ENCODE data around the gene PARD6B. TPM values are rescaled to one million over a fixed set of nuclear protein-coding genes. Genes with fewer than 3 reads are reported as not detected.
A peak's percentile ranks its signal among the peaks of the same experiment; 100 is the strongest.
"Not testable (repeated sequence)": the region's sequence is repeated elsewhere in the genome, so short reads cannot be mapped to it uniquely, and the experiment has no call there.

Gene PARD6B
- polyA plus RNA-seq (ENCODE audit: insufficient read length in 4 of 4) = 10 to 100 TPM; 19.1 to 26.8 (median 22.8) TPM

DNA sequence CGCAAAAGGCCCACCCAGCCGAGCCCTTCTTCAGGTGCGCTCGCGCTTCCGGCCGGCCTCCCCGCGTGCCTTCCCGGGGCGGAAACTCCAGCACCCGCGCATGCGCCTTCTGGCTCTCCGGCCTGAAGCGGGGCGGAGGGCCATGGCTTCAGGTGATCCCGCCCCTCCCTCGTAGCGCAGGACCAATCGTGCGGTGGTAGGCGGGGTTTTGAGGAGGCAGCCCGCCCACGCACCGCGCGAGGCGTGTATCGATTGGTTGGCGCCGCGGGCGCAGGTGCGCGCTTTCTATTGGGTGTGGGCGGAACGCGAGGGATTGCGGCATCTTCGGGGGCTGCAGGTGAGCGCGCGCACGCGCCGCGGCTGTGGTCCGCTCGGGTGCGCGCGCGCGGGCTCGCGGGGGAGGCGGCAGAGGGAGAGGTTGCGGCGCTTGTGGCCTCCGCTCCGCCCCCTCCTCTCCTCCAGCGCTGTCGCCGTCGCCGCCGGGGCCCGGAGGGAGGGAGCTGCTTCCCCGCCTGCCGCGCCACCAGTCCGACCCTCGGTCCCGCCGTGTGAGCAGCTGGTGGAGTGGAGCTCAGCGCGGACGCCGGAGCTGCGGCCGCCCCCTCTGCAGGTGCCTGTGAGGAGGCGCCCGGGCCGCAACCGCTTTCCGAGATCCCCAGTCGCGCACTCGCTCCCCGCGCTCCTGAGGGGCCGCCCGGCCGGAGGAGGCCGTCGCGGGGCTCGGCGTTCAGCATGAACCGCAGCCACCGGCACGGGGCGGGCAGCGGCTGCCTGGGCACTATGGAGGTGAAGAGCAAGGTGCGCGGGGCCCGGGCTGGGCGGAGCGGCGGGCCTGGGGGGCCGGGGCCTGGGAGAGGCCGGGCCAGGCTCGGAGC lies at the start of gene PARD6B:
Gene PARD6B, plus strand, starts transcription at position 526 of the 875 bp plus-strand sequence. Its CDS starts 207 bp downstream, at position 733.
- DNase-seq (ENCODE audit: low read depth in 4 of 4, low spot score in 2 of 4) = peak in 3 of 4 donors; percentile 95 to 97 (median 96)

- no peak for DNase-seq (ENCODE audit: low read depth in 4 of 4, low spot score in 2 of 4)
Observed at GRCh38 chr20:50682065-50682464, 49.3 kb upstream of the PARD6B start.

GRCh38 chr20:50682947-50683530 lies 48.3 kb upstream of the PARD6B start:
- DNase-seq (ENCODE audit: low read depth in 4 of 4, low spot score in 2 of 4) = no peak

- DNase-seq (ENCODE audit: low read depth in 4 of 4, low spot score in 2 of 4) = no peak
Observed at GRCh38 chr20:50683570-50683969, 47.8 kb upstream of the PARD6B start.

DNA sequence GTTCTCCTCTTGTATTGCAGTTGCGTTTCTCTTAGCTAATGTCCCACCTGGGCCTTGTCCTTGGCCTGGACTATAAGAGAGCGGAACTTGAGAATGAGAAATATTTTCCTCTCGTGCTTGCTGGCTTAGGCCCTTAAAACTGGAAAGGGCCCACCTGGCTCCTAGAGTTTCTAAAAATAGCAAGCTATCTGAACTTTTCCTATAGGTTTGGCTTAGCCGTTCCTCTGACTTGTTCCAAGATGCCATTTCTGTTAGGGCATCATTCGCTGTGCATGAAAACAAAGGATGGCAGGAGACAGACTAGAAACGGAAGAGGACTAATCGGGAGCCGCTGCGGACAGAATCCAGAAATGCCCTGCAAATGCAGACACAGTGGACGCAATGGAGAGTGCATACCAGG lies 44.6 kb upstream of the PARD6B start:
- no peak for DNase-seq (ENCODE audit: low read depth in 4 of 4, low spot score in 2 of 4)

DNA sequence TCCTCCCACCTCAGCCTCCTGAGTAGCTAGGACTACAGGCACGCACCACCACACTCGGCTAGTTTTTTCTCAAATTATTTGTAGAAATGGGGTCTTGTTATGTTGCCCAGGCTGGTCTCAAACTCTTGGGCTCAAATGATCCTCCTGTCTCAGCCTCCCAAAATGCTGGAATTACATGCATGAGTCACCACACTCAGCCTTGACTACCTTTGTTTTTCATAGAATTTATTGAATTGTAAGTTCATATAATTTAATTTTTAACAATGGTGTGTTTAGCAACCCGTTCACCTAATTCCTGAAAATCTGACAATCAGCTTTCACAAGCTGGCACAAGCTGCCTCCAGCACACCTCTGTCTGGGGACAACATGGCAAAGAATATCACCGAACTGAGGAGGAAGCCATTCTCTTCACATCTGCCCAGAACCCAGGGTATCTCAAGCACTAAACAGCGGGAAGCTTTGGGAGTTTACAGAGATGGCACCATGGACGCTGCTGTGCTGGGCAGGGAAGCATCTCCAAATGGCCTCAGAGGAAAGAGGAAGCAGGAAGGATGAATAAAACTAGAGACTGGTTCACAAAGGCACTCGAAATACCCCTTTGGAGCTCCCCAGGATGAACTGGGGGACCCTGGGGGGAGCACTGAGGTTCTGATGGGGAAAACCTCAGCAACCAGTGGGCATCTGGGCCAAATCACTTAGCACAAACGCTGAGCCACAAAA lies 43.0 kb upstream of the PARD6B start:
- no peak for DNase-seq (ENCODE audit: low read depth in 4 of 4, low spot score in 2 of 4)

GRCh38 chr20:50689864-50690649 lies 41.3 kb upstream of the PARD6B start:
- DNase-seq (ENCODE audit: low read depth in 4 of 4, low spot score in 2 of 4) = no peak

GRCh38 chr20:50690650-50691572 lies 40.5 kb upstream of the PARD6B start, which contains the start of gene RIPOR3:
TSS of gene RIPOR3 (minus strand) at chr20:50691542. CDS start at chr20:50691128, 414 bp downstream.
- no peak for DNase-seq (ENCODE audit: low read depth in 4 of 4, low spot score in 2 of 4)

DNA sequence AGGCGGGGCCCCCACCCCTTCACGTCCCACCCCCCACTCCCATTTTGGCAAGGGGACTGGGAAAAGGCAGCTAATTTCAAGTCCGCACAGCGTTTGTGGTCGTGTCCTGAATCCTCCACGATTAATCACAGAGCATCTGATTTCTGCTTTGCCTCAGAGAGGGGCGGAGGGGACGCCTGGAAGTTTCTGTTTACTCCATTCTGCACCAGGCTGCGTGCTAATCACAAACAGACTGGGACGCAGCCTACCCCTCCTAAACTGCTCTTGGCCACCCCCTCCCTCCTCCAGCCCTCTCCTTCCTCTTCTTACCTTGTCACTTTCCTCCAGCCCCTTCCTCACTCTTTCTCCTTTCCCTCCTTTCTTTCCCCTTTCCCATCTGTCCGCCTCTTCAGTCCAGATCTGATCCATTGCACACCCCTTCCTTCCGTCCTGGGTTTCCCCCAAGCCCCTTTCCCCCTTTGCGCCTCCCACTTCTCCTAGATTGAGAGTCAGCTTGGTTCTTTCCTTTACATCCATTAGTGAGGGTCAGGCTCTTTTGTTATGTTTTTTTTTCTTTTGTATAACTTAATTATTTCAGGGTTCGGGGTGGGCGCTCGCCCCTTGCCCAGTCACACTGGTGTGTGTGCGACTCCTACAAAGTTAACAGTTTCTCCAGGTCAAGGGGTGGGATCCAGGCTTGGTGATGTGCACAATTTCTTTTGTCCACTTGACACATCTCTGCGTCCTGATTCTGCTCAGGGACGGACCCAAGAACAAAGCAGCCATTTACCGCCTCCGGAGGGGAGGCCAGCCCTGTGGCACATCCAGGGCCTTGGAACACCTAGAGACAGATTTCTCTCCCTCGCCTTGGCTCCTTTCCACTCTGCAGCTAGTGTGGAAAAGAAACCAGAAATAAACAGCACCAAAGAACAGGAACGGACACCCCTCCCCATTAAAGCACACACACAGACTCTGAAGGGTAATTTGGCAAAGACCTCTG lies 39.5 kb upstream of the PARD6B start:
- DNase-seq (ENCODE audit: low read depth in 4 of 4, low spot score in 2 of 4) = no peak

GRCh38 chr20:50692552-50692933 lies 38.8 kb upstream of the PARD6B start:
- no peak for DNase-seq (ENCODE audit: low read depth in 4 of 4, low spot score in 2 of 4)

GRCh38 chr20:50693001-50693400 lies 38.4 kb upstream of the PARD6B start:
- no peak for DNase-seq (ENCODE audit: low read depth in 4 of 4, low spot score in 2 of 4)

DNA sequence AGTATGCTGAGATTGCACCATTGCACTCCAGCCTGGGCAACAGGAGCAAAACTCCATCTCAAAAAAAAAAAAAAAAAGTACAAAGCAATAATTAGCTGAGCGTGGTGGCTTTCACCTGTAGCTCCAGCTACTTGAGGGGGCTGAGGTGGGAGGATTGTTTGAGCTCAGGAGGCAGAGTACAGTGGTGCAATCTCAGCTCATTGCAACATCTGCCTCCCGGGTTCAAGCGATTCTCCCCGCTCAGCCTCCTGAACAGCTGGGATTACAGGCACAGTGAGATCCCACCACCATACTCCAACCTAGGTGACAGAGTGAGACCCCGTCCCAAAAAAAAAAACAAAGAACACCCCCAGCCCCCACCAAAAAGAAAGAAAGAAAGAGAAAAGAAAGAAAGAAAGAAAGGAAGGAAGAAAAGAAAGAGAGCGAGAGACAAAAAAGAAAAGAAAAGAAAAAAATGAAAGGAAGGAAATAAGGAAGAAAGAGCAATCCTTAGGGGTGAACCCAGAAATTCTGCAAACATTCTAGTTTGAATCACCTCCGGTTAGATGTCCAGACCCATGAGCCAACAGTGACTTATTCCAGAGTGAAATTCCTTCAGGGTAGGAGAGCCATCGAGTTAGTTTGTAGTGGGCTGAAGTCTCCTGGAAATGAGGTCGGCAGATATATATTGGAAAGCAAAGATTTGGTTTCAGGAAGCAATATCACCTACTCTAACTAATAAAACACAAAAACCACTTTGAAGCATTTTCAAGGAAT lies 36.8 kb upstream of the PARD6B start:
- DNase-seq (ENCODE audit: low read depth in 4 of 4, low spot score in 2 of 4) = no peak

GRCh38 chr20:50695135-50695872 lies 36.1 kb upstream of the PARD6B start:
- DNase-seq (ENCODE audit: low read depth in 4 of 4, low spot score in 2 of 4) = no peak

DNA sequence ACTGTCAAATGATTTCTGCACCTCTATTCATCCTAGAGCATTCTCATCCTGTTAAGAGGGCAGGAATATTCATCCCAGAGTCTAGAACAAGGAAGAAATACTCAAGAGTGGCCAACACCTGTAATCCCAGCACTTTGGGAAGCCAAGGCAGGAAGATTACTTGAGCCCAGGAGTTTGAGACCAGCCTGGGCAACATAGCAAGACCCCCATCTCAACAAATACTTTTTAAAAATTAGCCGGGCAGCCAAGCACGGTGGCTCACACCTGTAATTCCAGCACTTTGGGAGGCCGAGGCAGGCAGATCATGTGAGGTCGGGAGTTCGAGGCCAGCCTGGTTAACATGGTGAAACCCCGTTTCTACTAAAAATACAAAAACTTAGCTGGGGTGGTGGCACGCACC lies 33.1 kb upstream of the PARD6B start:
- DNase-seq (ENCODE audit: low read depth in 4 of 4, low spot score in 2 of 4) = not testable (repeated sequence)

DNA sequence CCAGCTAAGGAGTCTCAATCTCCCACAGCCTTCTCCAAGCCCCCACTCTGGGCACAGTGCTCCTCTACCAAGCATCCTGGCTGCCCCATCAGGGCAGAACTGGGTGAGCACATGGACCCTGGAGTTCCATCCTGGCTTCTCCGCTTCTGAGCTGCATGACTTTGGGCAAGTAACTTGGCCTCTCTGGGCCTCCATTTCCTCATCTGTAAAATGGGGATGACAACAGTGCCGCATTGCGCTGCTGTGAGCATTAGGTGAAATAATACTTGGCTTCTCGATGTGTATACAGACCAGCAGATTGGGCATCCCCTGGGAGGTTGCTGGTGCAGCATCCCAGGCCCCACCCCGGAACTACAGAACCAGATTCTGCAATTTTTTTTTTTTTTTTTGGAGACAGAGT lies 31.7 kb upstream of the PARD6B start:
- DNase-seq (ENCODE audit: low read depth in 4 of 4, low spot score in 2 of 4) = no peak

- no peak for DNase-seq (ENCODE audit: low read depth in 4 of 4, low spot score in 2 of 4)
Observed at GRCh38 chr20:50701041-50701963, 30.1 kb upstream of the PARD6B start.

Data from left renal cortex interstitium (tissue), 4 donors.